K562 (cell line): ENCODE data around the gene NCOR2. TPM values are rescaled to one million over a fixed set of nuclear protein-coding genes. Genes with fewer than 3 reads are reported as not detected.

Experiments
- CBX2 ChIP-seq: fragments of 200-600 bp; sonication (generic); IDR thresholded peaks from one replicate; pipeline ENCODE4 v1.6.1; 2012; ENCODE audit warnings: mild to moderate bottlenecking, low read length, inconsistent platforms; ENCODE audit not compliant: insufficient read depth, poor library complexity, severe bottlenecking
- CREB3L1 ChIP-seq: fragments of 450-650 bp; IDR thresholded peaks from 2 replicates; pipeline ENCODE4 v1.6.1; 2014; ENCODE audit warnings: low read depth, mild to moderate bottlenecking, moderate library complexity, borderline replicate concordance
- FOXK2 ChIP-seq, 2 experiments: fragments of 450-650 bp; IDR thresholded peaks in 1 of 2; conservative IDR thresholded peaks in 1 of 2; 2 replicates each; pipeline ENCODE4 v1.6.1; 2016; ENCODE audit warnings: low read depth in 2 of 2, mild to moderate bottlenecking in 1 of 2
- MAZ ChIP-seq, 2 experiments: fragments of 450-650 bp in 1 of 2; sonication (generic) in 1 of 2; formaldehyde crosslinking; IDR thresholded peaks in 1 of 2; conservative IDR thresholded peaks in 1 of 2; 2 replicates each; pipeline versions ENCODE4 v1.4.0 to v1.5.0; 2020; ENCODE audit warnings: mild to moderate bottlenecking in 1 of 2, missing genetic modification reagents in 1 of 2
- MGA ChIP-seq: fragments of 450-650 bp; IDR thresholded peaks from 2 replicates; pipeline ENCODE4 v1.6.1; 2016; ENCODE audit warnings: mild to moderate bottlenecking, moderate library complexity
- polyA plus RNA-seq, 8 experiments: library from polyadenylated mRNA; depleted of rRNA in 4 of 8; stranded (reverse) in 5 of 8; unstranded in 3 of 8; fragments of >200 nt; fragmentation: Nextera tagmentation in 2 of 8; fragmentation: Illumina TruSeq in 1 of 8; extraction: Ambion mirVana in 2 of 8; extraction: Trizol in 1 of 8; gene quantifications; 2 replicates each; pipeline versions ENCODE4 v1.2.1 to v1.2.3, GENCODE V29; 2011 to 2014; ENCODE audit warnings: inconsistent platforms in 1 of 8, missing spikeins in 1 of 8
- total RNA-seq, 7 experiments: library from RNA; depleted of rRNA in 6 of 7; stranded (reverse); fragments of >200 nt in 6 of 7; fragmentation: Illumina TruSeq in 2 of 7; extraction: Trizol in 2 of 7; gene quantifications; 2 replicates each; pipeline versions ENCODE4 v1.2.1 to v1.2.3, GENCODE V29; 2011 to 2021; ENCODE audit warnings: low replicate concordance in 1 of 7

Gene NCOR2
- total and polyA plus RNA-seq, 9 of the 15 experiments (the other 6 are each of a cell fraction or from before 2014, with no cell fraction given): 0.18 to 126 (median 8.4) TPM

- TF ChIP-seq FOXK2 (conservative IDR thresholded peaks at IDR 0.05 in 1 of 2, IDR thresholded peaks at IDR 0.05 in 1 of 2; ENCODE audit: low read depth in 2 of 2) (peak; percentile 87 to 92), CBX2 (no peak), MAZ (CRISPR knock-in tag; conservative IDR thresholded peaks at IDR 0.05 in 1 of 2, IDR thresholded peaks at IDR 0.05 in 1 of 2) (peak in 1 of 2 experiments; percentile 31; a peak in 1 of 4 replicates), CREB3L1 (no peak), MGA (peak; percentile 52)
Observed at GRCh38 chr12:124573839-124574786, 6.7 kb upstream of the NCOR2 start (continued).
